NCI-H69 (cell line): ENCODE measurements around the gene AKT2.
"Not testable (repeated sequence)": the region's sequence is repeated elsewhere in the genome, so short reads cannot be mapped to it uniquely, and the experiment has no call there.

Experiments used
- DNase-seq: peaks from one replicate; lab custom pipeline; 2025; lab: John Stamatoyannopoulos, UW

Gene AKT2

DNA sequence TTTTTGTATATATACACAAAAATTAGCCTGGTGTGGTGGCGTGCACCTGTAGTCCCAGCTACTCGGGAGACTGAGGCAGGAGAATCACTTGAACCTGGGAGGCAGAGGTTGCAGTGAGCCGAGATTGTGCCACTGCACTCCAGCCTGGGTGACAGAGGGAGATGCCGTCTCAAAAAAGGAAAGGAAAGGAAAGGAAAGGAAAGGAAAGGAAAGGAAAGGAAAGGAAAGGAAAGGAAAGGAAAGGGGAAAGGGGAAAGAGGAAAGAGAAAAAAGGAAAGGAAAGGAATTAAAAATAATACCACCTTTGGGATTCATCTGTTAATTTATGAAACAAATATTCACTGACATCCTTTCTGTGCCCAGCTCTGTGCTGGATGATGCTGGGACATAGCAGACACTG, 66.1 kb downstream of the AKT2 start:
- not testable (repeated sequence) for DNase-seq

DNA sequence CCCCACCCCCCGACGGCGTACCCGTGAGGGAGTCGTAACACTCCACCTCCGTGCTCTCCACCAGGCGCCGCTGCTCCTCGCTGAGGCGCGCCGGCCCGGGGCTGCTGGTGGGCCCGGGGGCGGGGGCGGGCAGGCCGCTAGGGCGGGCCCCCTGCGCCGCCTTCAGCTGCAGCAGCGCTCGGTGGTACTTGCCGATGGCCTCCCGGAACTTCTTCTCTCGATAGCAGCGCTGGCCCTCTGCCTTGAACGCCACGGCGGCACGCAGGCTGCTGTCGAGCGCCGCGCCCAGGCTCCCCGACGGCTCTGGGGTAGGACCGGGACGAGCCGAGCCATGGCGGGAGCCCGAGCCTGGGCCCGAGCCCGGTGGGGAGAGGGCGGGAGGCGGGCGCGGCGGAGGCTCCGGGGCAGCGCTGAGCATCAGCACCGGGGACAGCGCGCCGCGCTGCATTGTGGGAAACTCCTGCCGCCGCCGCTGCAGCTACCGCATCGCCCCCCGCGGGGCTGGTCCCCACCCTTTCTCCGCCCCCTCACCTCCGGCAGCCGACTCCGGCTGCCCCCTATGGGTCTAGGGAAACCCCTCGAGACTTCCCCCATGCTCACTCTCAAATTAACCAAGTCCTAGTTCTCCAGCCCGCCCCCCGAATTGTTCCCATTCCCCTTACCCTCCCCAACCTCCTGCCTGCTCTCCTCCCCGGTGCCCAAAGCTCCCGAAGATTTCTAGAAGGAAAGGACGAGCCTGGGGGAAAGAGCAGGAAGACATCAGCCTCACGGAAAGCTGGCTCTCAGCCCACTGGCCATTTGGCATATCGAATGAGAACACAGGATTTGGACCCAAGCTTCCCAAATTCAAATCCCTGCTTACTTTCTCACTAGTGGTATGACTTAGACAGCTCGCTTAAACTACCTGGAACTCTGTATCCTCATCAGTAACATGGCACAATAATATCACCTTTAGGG, 66.9 kb downstream of the AKT2 start, which contains the start of gene TTC9B:
TSS of gene TTC9B (minus strand) at position 451 of the 957 bp plus-strand sequence. CDS start at position 448, 3 bp downstream.
- peak; percentile 39 for DNase-seq

GRCh38 chr19:40217027-40217810, 67.9 kb downstream of the AKT2 start:
- DNase-seq = peak; percentile 96

- DNase-seq = no peak
Observed at GRCh38 chr19:40216777-40217026, 68.4 kb downstream of the AKT2 start.

DNA sequence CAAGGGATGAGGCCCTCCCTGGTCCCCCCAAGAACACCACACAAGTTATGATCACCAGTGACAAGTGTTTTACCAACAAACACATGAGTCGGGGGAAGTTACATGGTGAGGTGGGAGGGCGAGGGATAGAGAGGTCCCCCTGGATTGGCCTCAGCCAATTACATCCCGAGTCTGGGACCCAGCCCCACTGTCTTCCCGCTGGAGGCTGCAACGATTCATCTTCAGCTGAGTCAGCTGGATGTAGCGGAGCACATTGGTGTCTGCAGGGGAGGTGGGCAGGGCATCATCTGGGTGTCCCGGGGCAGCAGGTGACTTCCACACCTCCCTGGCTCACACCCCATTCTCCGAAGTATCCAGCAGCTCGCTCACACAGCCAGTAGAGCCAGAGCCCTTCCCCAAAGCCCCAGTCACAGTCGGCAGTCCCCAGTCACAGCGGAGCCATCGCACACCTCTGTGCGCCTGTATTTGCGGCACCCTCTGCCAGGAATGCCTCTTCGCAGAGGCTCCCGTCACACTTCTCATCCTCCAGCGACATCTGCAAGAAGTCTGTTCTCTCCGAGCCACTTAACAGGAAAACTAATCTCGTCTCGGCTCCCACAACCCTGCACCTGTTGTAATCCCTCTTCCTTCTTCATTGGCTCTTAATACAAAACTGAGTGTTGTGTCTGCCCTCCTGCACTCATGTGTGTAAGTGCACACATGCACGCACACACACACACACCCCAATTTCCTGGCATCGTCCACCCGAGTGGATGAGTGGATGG, 69.0 kb downstream of the AKT2 start:
- DNase-seq = peak; percentile 53

DNA sequence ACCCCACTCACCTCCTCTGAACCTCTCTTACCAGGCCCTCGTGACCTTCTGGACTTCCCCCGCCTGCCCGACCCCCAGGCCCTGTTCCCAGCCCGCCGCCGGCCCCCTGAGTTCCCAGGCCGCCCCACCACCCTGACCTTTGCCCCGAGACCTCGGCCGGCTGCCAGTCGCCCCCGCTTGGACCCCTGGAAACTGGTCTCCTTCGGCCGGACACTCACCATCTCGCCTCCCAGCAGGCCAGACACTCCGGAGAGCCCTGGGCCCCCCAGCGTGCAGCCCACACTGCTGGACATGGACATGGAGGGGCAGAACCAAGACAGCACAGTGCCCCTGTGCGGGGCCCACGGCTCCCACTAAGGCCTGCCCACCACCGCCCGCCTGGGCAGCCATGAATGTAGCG, 70.2 kb downstream of the AKT2 start:
- no peak for DNase-seq

DNA sequence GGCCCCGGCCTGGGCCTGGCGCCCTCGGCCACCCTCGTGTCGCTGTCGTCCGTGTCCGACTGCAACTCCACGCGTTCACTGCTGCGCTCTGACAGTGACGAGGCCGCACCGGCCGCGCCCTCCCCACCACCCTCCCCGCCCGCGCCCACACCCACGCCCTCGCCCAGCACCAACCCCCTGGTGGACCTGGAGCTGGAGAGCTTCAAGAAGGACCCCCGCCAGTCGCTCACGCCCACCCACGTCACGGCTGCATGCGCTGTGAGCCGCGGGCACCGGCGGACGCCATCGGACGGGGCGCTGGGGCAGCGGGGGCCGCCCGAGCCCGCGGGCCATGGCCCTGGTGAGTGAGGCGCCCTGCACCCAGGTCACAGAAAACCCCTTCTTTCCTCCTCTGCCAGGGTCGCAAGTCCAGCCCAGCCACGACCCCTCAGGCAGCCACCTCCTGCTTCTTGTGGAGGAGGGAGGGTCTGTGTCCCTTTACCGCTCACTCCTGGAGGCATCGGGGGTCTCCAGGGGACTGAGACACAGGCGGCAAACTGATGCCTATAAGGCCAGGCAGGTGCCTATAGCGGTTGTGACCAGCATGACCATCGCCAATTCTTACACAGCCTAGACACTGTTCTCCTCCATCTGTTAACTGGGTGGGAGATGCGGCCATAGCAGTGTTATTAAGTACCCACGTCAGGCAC, 71.1 kb downstream of the AKT2 start:
- DNase-seq = no peak

DNA sequence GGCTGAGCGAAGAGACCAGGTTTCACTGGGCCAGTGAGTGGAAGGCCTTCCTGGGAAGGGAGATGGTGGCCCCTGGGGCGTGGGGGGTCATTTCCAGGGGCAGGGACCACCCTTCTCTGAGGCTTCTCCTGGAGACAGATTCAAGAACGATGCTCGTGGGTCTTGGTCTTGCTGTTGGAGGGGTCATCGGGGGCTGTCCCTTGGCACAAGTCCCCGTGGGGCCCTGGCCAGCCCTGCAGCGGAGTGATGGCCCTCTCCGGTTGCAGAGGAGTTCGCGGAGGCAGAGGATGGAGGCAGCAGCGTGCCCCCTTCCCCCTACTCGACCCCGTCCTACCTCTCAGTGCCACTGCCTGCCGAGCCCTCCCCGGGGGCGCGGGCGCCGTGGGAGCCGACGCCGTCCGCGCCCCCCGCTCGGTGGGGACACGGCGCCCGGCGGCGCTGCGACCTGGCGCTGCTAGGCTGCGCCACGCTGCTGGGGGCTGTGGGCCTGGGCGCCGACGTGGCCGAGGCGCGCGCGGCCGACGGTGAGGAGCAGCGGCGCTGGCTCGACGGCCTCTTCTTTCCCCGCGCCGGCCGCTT, 71.8 kb downstream of the AKT2 start:
- DNase-seq = no peak

DNA sequence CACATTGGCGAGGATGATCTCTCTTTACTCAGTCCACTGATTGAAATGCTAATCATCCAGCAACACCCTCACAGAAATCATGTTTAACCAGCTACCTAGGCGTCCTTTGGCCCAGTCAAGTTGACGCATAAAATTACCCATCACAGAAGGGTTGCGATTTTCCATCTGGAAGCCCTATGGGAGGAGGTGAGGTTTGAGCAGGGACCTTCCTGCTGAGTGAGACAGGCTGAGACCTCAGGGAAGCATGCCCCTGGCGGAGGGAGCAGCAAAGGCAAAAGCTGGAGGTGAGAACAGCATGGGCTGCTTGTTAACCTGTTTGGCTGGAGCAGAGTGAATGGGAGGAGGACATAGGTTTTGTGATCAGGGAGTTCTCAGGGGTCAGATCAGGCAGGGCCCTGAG, 74.3 kb downstream of the AKT2 start:
- no peak for DNase-seq

GRCh38 chr19:40208602-40209001, 76.5 kb downstream of the AKT2 start:
- DNase-seq = no peak

DNA sequence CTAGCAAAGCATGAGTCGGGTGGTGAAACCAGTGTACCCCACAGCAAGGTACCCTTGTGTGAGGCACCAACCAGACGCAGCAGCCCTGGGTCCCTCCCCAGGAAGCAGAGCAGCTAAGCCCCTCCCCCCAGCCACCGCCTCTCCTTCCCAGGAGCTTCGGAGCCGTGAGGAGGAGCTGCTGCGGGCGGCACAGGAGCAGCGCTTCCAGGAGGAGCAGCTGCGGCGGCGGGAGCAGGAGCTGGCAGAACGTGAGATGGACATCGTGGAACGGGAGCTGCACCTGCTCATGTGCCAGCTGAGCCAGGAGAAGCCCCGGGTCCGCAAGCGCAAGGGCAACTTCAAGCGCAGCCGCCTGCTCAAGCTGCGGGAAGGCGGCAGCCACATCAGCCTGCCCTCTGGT, 79.4 kb downstream of the AKT2 start:
- DNase-seq = no peak

- no peak for DNase-seq
Observed at GRCh38 chr19:40204381-40204780, 80.8 kb downstream of the AKT2 start.

- no peak for DNase-seq
Observed at GRCh38 chr19:40200341-40201099, 84.6 kb downstream of the AKT2 start.

GRCh38 chr19:40198272-40198990, 86.7 kb downstream of the AKT2 start:
- no peak for DNase-seq

- no peak for DNase-seq
Observed at GRCh38 chr19:40193587-40193849, 91.6 kb downstream of the AKT2 start.

DNA sequence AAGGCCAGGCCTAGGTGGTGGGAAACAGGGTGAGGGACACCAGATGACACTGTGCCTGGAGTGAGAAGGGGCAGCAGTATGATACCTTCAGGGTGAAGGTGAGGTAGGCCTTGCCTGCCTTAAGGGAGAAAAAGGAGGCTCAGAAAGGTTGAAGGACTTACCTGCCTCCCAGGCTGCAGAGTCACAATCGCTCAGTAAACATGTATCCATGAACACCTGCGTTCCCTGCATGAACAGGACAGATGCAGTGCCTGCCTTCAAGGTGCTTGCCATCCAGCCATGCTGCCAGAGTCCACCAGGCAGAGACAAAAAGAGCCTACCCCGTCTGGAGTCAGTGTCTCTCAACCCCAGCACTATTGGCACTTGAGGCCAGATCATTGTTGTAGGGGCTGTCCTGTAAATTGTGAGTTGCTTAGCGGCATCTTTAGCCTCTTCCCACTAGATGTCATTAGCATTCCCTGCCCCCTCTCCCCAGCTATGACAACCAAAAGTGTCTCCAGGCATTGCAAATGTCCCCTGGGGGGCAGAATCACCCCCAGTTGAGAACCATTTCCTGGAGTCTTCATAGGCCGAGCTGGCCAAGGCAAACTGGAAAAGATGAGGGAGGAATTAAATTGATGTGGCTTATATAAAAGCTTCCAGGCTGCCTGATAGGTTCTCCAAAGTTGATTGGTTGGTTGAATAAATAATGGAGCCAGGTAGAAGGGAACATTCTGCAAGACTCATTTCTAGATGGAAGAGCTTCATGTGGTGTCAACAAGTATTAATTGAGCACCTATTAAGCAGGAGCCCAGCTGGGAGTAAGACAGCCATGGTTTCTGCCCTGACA, 92.2 kb downstream of the AKT2 start:
- no peak for DNase-seq

DNA sequence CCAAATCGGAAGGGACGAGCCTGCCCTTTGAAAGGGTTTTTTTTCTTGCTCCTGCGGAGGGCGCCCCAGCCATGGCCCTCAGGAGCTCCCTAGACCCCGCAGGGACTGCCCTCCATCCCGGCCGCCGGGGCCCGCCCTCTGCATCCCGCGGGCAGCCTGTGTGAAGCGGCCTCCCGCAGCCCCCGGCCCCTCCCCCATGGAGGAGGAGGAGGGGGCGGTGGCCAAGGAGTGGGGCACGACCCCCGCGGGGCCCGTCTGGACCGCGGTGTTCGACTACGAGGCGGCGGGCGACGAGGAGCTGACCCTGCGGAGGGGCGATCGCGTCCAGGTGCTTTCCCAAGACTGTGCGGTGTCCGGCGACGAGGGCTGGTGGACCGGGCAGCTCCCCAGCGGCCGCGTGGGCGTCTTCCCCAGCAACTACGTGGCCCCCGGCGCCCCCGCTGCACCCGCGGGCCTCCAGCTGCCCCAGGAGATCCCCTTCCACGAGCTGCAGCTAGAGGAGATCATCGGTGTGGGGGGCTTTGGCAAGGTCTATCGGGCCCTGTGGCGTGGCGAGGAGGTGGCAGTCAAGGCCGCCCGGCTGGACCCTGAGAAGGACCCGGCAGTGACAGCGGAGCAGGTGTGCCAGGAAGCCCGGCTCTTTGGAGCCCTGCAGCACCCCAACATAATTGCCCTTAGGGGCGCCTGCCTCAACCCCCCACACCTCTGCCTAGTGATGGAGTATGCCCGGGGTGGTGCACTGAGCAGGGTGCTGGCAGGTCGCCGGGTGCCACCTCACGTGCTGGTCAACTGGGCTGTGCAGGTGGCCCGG, 93.1 kb downstream of the AKT2 start:
- DNase-seq = peak; percentile 75
